SK-N-MC (cell line): ENCODE data around the gene KLHL15.

Experiments used
- DNase-seq: peaks from one replicate; pipeline ENCODE4 v3.0.0-alpha.2; 2011; ENCODE audit warnings: low read depth, low spot score
- H3K27ac ChIP-seq: fragments of 200-600 bp; sonication (generic); 2 replicates; pipeline ENCODE4 v1.5.1; 2016; ENCODE audit warnings: mixed run types
- H3K36me3 ChIP-seq: fragments of 200-600 bp; sonication (generic); 2 replicates; pipeline ENCODE4 v1.6.1; 2017; ENCODE audit warnings: antibody characterized with exemption, low read length, mixed read lengths; ENCODE audit not compliant: insufficient read depth
- H3K4me3 ChIP-seq: fragments of 200-600 bp; sonication (generic); 2 replicates; pipeline ENCODE4 v1.5.1; 2016
- H3K9ac ChIP-seq: fragments of 200-600 bp; sonication (generic); 2 replicates; pipeline ENCODE4 v1.8.0; 2017; ENCODE audit warnings: mixed run types, mixed read lengths; ENCODE audit not compliant: insufficient read length
- H3K9me3 ChIP-seq: fragments of 200-600 bp; sonication (generic); 2 replicates; pipeline ENCODE4 v1.6.1; 2017; ENCODE audit warnings: low read depth, mild to moderate bottlenecking, antibody characterized with exemption, low read length, moderate library complexity, mixed read lengths
- EZH2 ChIP-seq: fragments of 200-600 bp; sonication (generic); IDR thresholded peaks from one replicate; pipeline ENCODE4 v1.6.1; 2017; ENCODE audit warnings: antibody characterized with exemption
- FOXP2 ChIP-seq: optimal IDR thresholded peaks from 2 replicates; pipeline ENCODE3; 2011; ENCODE audit warnings: mild to moderate bottlenecking, moderate library complexity; ENCODE audit not compliant: insufficient read depth; ENCODE audit errors: extremely low read length, control extremely low read depth
- POLR2AphosphoS5 ChIP-seq: IDR thresholded peaks from 2 replicates; pipeline ENCODE4 v1.6.1; 2012; ENCODE audit warnings: mild to moderate bottlenecking, low read depth, low read length, borderline replicate concordance

KLHL15 gene

DNA sequence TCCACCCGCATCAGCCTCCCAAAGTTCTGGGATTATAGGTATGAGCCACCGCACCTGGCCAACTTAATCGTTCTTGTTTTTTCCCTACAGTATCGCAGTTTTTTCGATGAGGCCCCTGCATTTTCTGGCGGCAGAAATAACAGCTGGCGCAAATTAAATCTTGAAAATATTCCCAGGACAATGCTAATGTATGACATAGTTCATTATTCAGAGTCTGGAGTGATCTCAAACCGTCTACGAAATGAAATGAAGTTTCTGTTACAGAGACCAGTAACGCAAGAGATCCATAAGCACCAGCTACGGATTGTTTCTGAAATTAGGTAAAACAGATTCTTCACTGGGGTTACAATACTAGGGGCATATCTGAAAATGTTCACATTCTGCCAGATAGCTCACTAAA, 91.9 kb downstream of the KLHL15 start:
- H3K9me3 ChIP-seq: no peaks in the 10 kb centered on the region
- no peak for TF ChIP-seq FOXP2
- TF ChIP-seq POLR2AphosphoS5: no peak
- no peak for TF ChIP-seq EZH2
- DNase-seq: no peak
- no peak overlapping the region for H3K27ac ChIP-seq
- no peak overlapping the region for H3K4me3 ChIP-seq
- no peaks in the 10 kb centered on the region for H3K36me3 ChIP-seq
- no peak overlapping the region for H3K9ac ChIP-seq
